D721Med (cell line): ENCODE data around the gene MNAT1.

ENCODE experiments used
- DNase-seq: peaks from one replicate; pipeline ENCODE4 v3.0.0; 2011; ENCODE audit warnings: low spot score; ENCODE audit not compliant: insufficient read length
- FAIRE-seq: peaks from 2 replicates; lab custom pipeline; 2011; peaks lifted over from hg19 to GRCh38; lab: Jason Lieb, UNC
- CTCF ChIP-seq: IDR thresholded peaks from 2 replicates; pipeline ENCODE4 v1.5.1; 2012; ENCODE audit warnings: mild to moderate bottlenecking, control low read depth; ENCODE audit not compliant: insufficient read depth; ENCODE audit errors: missing control alignments

Gene MNAT1

GRCh38 chr14:60789656-60790055 lies 55.1 kb downstream of the MNAT1 start:
- FAIRE-seq (no peak), DNase-seq (no peak)
- no peak for TF ChIP-seq CTCF

- no peak for FAIRE-seq
- TF ChIP-seq CTCF: no peak
- no peak for DNase-seq
Measured at GRCh38 chr14:60790850-60791249, 56.3 kb downstream of the MNAT1 start.

- no peak for FAIRE-seq
- TF ChIP-seq CTCF: no peak
- DNase-seq: no peak
Measured at GRCh38 chr14:60796434-60796833, 61.9 kb downstream of the MNAT1 start.

GRCh38 chr14:60800409-60800808 lies 65.8 kb downstream of the MNAT1 start:
- FAIRE-seq (no peak), DNase-seq (no peak)
- no peak for TF ChIP-seq CTCF

- FAIRE-seq (no peak), DNase-seq (no peak)
- no peak for TF ChIP-seq CTCF
Measured at GRCh38 chr14:60803871-60804270, 69.3 kb downstream of the MNAT1 start.

- DNase-seq (no peak), FAIRE-seq (no peak)
- no peak for TF ChIP-seq CTCF
Measured at GRCh38 chr14:60805841-60806430, 71.4 kb downstream of the MNAT1 start.

GRCh38 chr14:60807247-60807646 lies 72.7 kb downstream of the MNAT1 start:
- TF ChIP-seq CTCF: no peak
- DNase-seq (no peak), FAIRE-seq (no peak)
